Dermis blood vessel endothelial cell (primary cell): ENCODE measurements around the gene MBTD1. TPM values are rescaled to one million over a fixed set of nuclear protein-coding genes. Genes with fewer than 3 reads are reported as not detected.
A peak's percentile ranks its signal among the peaks of the same experiment; 100 is the strongest.
"Not testable (repeated sequence)": the region's sequence is repeated elsewhere in the genome, so short reads cannot be mapped to it uniquely, and the experiment has no call there.

Experiments
- DNase-seq: peaks from one replicate; pipeline ENCODE4 v3.0.0; 2010
- total RNA-seq: library from RNA; depleted of rRNA; stranded (reverse); fragments of >200 nt; gene quantifications from 2 replicates; pipeline ENCODE4 v1.2.3, GENCODE V29; 2014

Gene MBTD1
- total RNA-seq, 1 donor from 2014 or later = 18.9 TPM

GRCh38 chr17:51251010-51251409 lies 8.8 kb downstream of the MBTD1 start:
- peak; percentile 7 for DNase-seq

- DNase-seq = no peak
Observed at GRCh38 chr17:51250314-51250840, 9.5 kb downstream of the MBTD1 start.

DNA sequence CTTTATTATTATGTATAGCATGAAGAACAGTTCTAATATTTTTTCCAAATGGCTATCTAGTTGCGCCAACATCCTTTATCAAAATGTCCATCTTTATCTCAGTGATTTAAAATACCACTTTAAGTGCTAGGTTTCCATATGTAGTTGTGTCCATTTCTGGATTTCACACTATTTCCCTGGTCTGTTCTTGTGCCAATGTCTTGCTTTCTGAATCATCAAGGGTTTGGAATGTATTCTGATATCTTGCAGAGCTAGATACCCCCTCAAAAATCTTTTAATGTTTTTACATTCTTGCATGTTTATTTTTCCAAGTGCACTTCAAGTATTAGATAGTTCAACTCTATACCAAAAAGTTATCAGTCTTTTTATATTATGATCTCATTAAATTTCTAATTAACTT lies 14.3 kb downstream of the MBTD1 start:
- no peak for DNase-seq

- DNase-seq = no peak
Observed at GRCh38 chr17:51244041-51244440, 15.8 kb downstream of the MBTD1 start.

GRCh38 chr17:51240275-51240674 lies 19.6 kb downstream of the MBTD1 start:
- no peak for DNase-seq

- DNase-seq = no peak
Observed at GRCh38 chr17:51238255-51238887, 21.5 kb downstream of the MBTD1 start.

- no peak for DNase-seq
Observed at GRCh38 chr17:51234162-51234561, 25.7 kb downstream of the MBTD1 start.

GRCh38 chr17:51231999-51232398 lies 27.9 kb downstream of the MBTD1 start:
- no peak for DNase-seq

GRCh38 chr17:51230306-51230705 lies 29.5 kb downstream of the MBTD1 start:
- no peak for DNase-seq

GRCh38 chr17:51229889-51230288 lies 30.0 kb downstream of the MBTD1 start:
- no peak for DNase-seq

DNA sequence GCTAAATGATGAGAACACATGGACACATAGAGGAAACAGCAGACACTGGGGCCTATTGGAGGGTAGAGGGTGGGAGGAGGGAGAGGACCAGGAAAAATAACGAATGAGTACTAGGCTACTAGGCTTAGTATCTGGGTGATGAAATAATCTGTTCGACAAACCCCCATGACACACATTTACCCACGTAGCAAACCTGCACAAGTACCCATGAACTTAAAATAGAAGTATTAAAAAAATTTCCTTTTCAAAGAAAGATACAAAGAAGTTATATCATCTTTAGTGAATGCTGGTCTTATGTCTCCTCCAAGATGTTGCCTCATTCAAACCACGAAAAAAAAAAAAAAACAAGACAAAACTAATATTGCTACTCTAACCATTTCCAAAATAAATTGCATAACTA lies 31.7 kb downstream of the MBTD1 start:
- DNase-seq = no peak

GRCh38 chr17:51225523-51225922 lies 34.3 kb downstream of the MBTD1 start:
- not testable (repeated sequence) for DNase-seq

DNA sequence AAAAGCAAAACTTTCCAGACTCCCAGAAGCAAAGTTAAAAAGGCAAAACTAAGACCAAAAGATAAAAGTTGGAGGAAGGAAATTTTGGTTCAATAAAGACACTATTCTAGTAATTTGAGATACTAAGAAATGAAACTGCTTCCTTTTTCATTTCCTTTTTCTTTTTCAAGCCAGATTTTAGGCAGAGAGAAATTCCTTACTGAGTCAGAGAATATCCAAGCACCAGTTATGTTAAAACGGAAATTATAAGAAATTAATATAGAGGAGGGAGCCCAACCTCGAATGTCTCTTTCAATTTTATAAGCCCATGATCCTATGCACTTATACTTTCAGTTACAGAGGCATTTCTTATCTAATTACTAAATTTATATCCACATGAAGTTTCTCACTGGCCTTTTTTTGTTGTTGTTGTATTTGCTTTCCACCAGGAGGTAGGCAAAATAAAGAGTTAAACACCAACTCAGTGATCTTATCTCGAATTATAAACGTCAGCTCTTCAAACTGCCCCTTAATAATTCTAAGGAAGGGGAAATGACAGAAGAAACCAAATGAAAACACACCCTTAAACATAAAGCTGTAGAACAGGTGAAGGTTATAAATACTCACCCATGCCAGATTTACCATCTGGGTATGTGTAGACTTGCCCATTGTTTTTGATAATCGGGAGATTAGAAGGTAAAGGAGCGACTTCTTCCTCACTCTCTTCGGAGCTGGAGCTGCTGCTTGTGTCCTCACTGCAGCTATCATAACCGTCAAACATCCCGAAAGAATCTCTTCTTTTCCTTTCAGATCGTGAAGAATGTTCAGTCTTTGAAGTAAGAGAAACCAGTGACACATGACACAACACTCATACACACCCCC lies 35.2 kb downstream of the MBTD1 start:
- peak; percentile 40 for DNase-seq

- no peak for DNase-seq
Observed at GRCh38 chr17:51221322-51221721, 38.5 kb downstream of the MBTD1 start.

DNA sequence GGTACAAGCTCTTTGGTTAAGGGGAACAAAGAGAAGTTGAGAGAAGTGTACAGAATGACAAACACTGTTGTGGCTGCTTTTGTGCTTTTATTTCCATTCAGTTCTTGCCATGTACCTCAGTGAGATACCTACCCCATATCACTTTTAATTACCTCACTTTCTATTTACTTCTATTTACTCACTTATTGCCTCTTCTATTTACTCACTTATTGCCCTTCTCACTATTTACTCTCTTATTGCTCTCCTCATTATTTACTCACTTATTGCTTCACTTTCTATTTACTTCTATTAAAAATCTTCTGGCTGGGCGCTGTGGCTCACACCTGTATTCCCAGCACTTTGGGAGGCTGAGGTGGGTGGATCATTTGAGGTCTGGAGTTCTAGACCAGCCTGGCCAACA lies 41.9 kb downstream of the MBTD1 start:
- DNase-seq = no peak

DNA sequence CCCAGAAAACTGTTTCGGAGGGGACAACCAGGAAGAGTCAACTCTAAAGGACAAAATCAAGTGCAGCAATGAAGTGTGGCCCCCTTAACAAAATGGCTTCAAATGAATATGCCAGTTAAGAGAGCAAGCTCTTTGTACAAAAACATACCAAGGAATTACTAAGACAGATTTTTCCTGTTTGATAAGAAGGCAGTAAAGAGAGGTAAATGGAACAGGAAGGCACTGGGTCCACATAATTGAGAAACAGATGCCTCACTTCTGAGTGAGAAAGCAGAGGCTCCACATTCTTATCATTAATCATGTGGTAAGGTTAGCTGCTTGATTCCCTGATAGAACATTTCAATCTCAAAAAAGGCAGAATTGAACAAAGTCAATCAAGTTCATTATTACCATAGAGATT lies 44.9 kb downstream of the MBTD1 start:
- DNase-seq = peak; percentile 79

GRCh38 chr17:51203838-51204237 lies 56.0 kb downstream of the MBTD1 start:
- DNase-seq = no peak

GRCh38 chr17:51200846-51201245 lies 59.0 kb downstream of the MBTD1 start:
- DNase-seq = no peak

GRCh38 chr17:51200295-51200694 lies 59.6 kb downstream of the MBTD1 start:
- DNase-seq = no peak

DNA sequence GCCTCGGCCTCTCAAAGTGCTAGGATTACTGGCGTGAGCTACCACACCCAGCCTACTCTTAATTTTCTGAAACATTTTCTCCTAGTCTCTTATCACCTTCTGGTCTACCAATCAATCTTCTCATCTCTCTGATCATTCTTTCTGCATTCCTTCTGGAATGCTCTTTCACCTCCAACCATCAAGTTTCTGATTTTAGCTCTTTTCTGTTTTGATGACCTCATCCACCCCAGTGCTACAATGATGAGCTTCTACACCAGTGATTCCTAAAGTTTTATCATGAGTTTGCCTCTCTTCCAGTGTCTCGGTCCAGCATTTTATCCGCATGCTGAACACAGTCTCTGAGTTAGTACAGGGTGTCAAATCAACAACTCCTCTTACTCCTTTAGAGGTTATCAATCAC lies 62.1 kb downstream of the MBTD1 start:
- no peak for DNase-seq

- no peak for DNase-seq
Observed at GRCh38 chr17:51191895-51192294, 68.0 kb downstream of the MBTD1 start.

- no peak for DNase-seq
Observed at GRCh38 chr17:51189628-51190027, 70.2 kb downstream of the MBTD1 start.

GRCh38 chr17:51189162-51189561 lies 70.7 kb downstream of the MBTD1 start:
- no peak for DNase-seq

GRCh38 chr17:51188271-51188833 lies 71.5 kb downstream of the MBTD1 start:
- DNase-seq = no peak
